Measurements from ENCODE around the gene MMD.

MMD gene

GRCh38 chr17:55377671-55378275 is 43.9 kb downstream of the MMD start:
- DNase-seq (ENCODE audit: extremely low spot score), result no peak
- CTCF ChIA-PET, result no interaction called here
- TF ChIP-seq FOXA1 (IDR thresholded peaks at IDR 0.05) (no peak), SUZ12 (IDR thresholded peaks at IDR 0.05) (no peak), NFRKB (IDR thresholded peaks at IDR 0.05) (no peak), PKNOX1 (IDR thresholded peaks at IDR 0.05) (no peak), ELF4 (IDR thresholded peaks at IDR 0.05) (no peak), TARDBP (IDR thresholded peaks at IDR 0.05) (no peak), LEF1 (IDR thresholded peaks at IDR 0.05; ENCODE audit: borderline replicate concordance) (no peak), CTBP1 (IDR thresholded peaks at IDR 0.05; ENCODE audit: borderline replicate concordance) (no peak), FOXK2 (IDR thresholded peaks at IDR 0.05) (no peak), BHLHE40 (IDR thresholded peaks at IDR 0.05; ENCODE audit: borderline replicate concordance) (no peak), ZNF384 (IDR thresholded peaks at IDR 0.05) (no peak), FOXM1 (IDR thresholded peaks at IDR 0.05; ENCODE audit: borderline replicate concordance) (no peak), L3MBTL2 (conservative IDR thresholded peaks at IDR 0.05) (no peak), ARNT (IDR thresholded peaks at IDR 0.05) (no peak), HDGF (IDR thresholded peaks at IDR 0.05; ENCODE audit: borderline replicate concordance) (no peak), SP1 (IDR thresholded peaks at IDR 0.05) (no peak)
- POLR2A ChIA-PET, result no interaction called here

- TF ChIP-seq FOXK2 (IDR thresholded peaks at IDR 0.05) (no peak), LEF1 (IDR thresholded peaks at IDR 0.05; ENCODE audit: borderline replicate concordance) (no peak), TARDBP (IDR thresholded peaks at IDR 0.05) (no peak), ARNT (IDR thresholded peaks at IDR 0.05) (no peak), ZNF384 (IDR thresholded peaks at IDR 0.05) (no peak), HDGF (IDR thresholded peaks at IDR 0.05; ENCODE audit: borderline replicate concordance) (no peak), FOXM1 (IDR thresholded peaks at IDR 0.05; ENCODE audit: borderline replicate concordance) (no peak), PKNOX1 (IDR thresholded peaks at IDR 0.05) (no peak), BHLHE40 (IDR thresholded peaks at IDR 0.05; ENCODE audit: borderline replicate concordance) (no peak), FOXA1 (IDR thresholded peaks at IDR 0.05) (no peak), ELF4 (IDR thresholded peaks at IDR 0.05) (no peak), L3MBTL2 (conservative IDR thresholded peaks at IDR 0.05) (no peak), CTBP1 (IDR thresholded peaks at IDR 0.05; ENCODE audit: borderline replicate concordance) (no peak), NFRKB (IDR thresholded peaks at IDR 0.05) (no peak), SUZ12 (IDR thresholded peaks at IDR 0.05) (no peak), SP1 (IDR thresholded peaks at IDR 0.05) (no peak)
- POLR2A ChIA-PET, result no interaction called here
- CTCF ChIA-PET, result no interaction called here
- no peak for DNase-seq (ENCODE audit: extremely low spot score)
These were observed 52.9 kb downstream of the MMD start for GRCh38 chr17:55368706-55369105.

GRCh38 chr17:55366020-55366481 is 55.6 kb downstream of the MMD start:
- no peak for DNase-seq (ENCODE audit: extremely low spot score)
- ChIA-PET CTCF (interaction anchor here (1.0 kb wide), 1 partner anchor 9 kb away, joined by 3 read pairs; no protein-coding TSS in a partner anchor), POLR2A (no interaction called here)
- TF ChIP-seq PKNOX1 (IDR thresholded peaks at IDR 0.05), result no peak
- TF ChIP-seq FOXM1 (IDR thresholded peaks at IDR 0.05; ENCODE audit: borderline replicate concordance), result no peak
- no peak for TF ChIP-seq SP1 (IDR thresholded peaks at IDR 0.05)
- no peak for TF ChIP-seq CTBP1 (IDR thresholded peaks at IDR 0.05; ENCODE audit: borderline replicate concordance)
- no peak for TF ChIP-seq ZNF384 (IDR thresholded peaks at IDR 0.05)
- TF ChIP-seq NFRKB (IDR thresholded peaks at IDR 0.05), result no peak
- TF ChIP-seq HDGF (IDR thresholded peaks at IDR 0.05; ENCODE audit: borderline replicate concordance), result no peak
- TF ChIP-seq FOXA1 (IDR thresholded peaks at IDR 0.05), result no peak

GRCh38 chr17:55363033-55363432 is 58.6 kb downstream of the MMD start:
- POLR2A ChIA-PET, result no interaction called here
- TF ChIP-seq LEF1 (IDR thresholded peaks at IDR 0.05; ENCODE audit: borderline replicate concordance), result no peak
- no peak for TF ChIP-seq FOXM1 (IDR thresholded peaks at IDR 0.05; ENCODE audit: borderline replicate concordance)
- no peak for TF ChIP-seq L3MBTL2 (conservative IDR thresholded peaks at IDR 0.05)
- TF ChIP-seq ZNF384 (IDR thresholded peaks at IDR 0.05), result no peak
- TF ChIP-seq TARDBP (IDR thresholded peaks at IDR 0.05), result no peak
- no peak for TF ChIP-seq PKNOX1 (IDR thresholded peaks at IDR 0.05)
- TF ChIP-seq BHLHE40 (IDR thresholded peaks at IDR 0.05; ENCODE audit: borderline replicate concordance), result no peak
- TF ChIP-seq HDGF (IDR thresholded peaks at IDR 0.05; ENCODE audit: borderline replicate concordance), result no peak
- no peak for TF ChIP-seq CTBP1 (IDR thresholded peaks at IDR 0.05; ENCODE audit: borderline replicate concordance)
- no peak for TF ChIP-seq SP1 (IDR thresholded peaks at IDR 0.05)
- no peak for TF ChIP-seq ARNT (IDR thresholded peaks at IDR 0.05)
- no peak for TF ChIP-seq FOXA1 (IDR thresholded peaks at IDR 0.05)
- TF ChIP-seq FOXK2 (IDR thresholded peaks at IDR 0.05), result no peak
- no peak for TF ChIP-seq NFRKB (IDR thresholded peaks at IDR 0.05)
- no peak for TF ChIP-seq SUZ12 (IDR thresholded peaks at IDR 0.05)
- no peak for TF ChIP-seq ELF4 (IDR thresholded peaks at IDR 0.05)
- CTCF ChIA-PET, result no interaction called here

GRCh38 chr17:55360971-55361370 is 60.7 kb downstream of the MMD start:
- no peak for DNase-seq (ENCODE audit: extremely low spot score)
- CTCF ChIA-PET, result no interaction called here
- no peak for TF ChIP-seq HDGF (IDR thresholded peaks at IDR 0.05; ENCODE audit: borderline replicate concordance)
- TF ChIP-seq ARNT (IDR thresholded peaks at IDR 0.05), result no peak
- no peak for TF ChIP-seq L3MBTL2 (conservative IDR thresholded peaks at IDR 0.05)
- no peak for TF ChIP-seq SUZ12 (IDR thresholded peaks at IDR 0.05)
- TF ChIP-seq BHLHE40 (IDR thresholded peaks at IDR 0.05; ENCODE audit: borderline replicate concordance), result no peak
- TF ChIP-seq CTBP1 (IDR thresholded peaks at IDR 0.05; ENCODE audit: borderline replicate concordance), result no peak
- no peak for TF ChIP-seq PKNOX1 (IDR thresholded peaks at IDR 0.05)
- no peak for TF ChIP-seq ZNF384 (IDR thresholded peaks at IDR 0.05)
- no peak for TF ChIP-seq NFRKB (IDR thresholded peaks at IDR 0.05)
- TF ChIP-seq FOXA1 (IDR thresholded peaks at IDR 0.05), result no peak
- no peak for TF ChIP-seq TARDBP (IDR thresholded peaks at IDR 0.05)
- TF ChIP-seq ELF4 (IDR thresholded peaks at IDR 0.05), result no peak
- no peak for TF ChIP-seq SP1 (IDR thresholded peaks at IDR 0.05)
- no peak for TF ChIP-seq FOXK2 (IDR thresholded peaks at IDR 0.05)
- TF ChIP-seq LEF1 (IDR thresholded peaks at IDR 0.05; ENCODE audit: borderline replicate concordance), result no peak
- TF ChIP-seq FOXM1 (IDR thresholded peaks at IDR 0.05; ENCODE audit: borderline replicate concordance), result no peak
- POLR2A ChIA-PET, result no interaction called here

More at GRCh38 chr17:55363033-55363432, 58.6 kb downstream of the MMD start:
- no peak for DNase-seq (ENCODE audit: extremely low spot score)
